ENCODE measurements around the gene WDR7.

WDR7 gene

GRCh38 chr18:57052759-57053158 lies 401.6 kb downstream of the WDR7 start:
- peaks cover 0 to 10% (median 0%) of the 10 kb centered on the region in 3 experiments for H3K27me3 ChIP-seq (ENCODE audit: control insufficient read depth in 3 of 3, insufficient read depth in 3 of 3, low read depth in 1 of 3, low read length in 3 of 3)
- no peaks in the 10 kb centered on the region for H3K36me3 ChIP-seq (replicated peaks in 1 of 2; ENCODE audit: control insufficient read depth in 2 of 2, insufficient read depth in 2 of 2, low read length in 2 of 2)
- no peak overlapping the region for H2AK5ac ChIP-seq (ENCODE audit: low read depth, low read length)
- H2BK15ac ChIP-seq (ENCODE audit: low read length) = no peak overlapping the region
- H2BK5ac ChIP-seq (ENCODE audit: low read length) = no peak overlapping the region
- no peak overlapping the region for H3K18ac ChIP-seq (ENCODE audit: low read length)
- H2BK120ac ChIP-seq (ENCODE audit: low read depth, low read length) = no peak overlapping the region
- no peaks in the 10 kb centered on the region for H3K79me1 ChIP-seq (ENCODE audit: low read depth, low read length)
- H3K4me2 ChIP-seq (ENCODE audit: insufficient read depth, low read length, poor library complexity, severe bottlenecking) = no peak overlapping the region
- H4K8ac ChIP-seq (ENCODE audit: low read depth, low read length) = no peak overlapping the region
- H3K23ac ChIP-seq (ENCODE audit: low read depth, low read length, poor library complexity) = no peak overlapping the region
- H3K9me3 ChIP-seq (replicated peaks in 1 of 2; ENCODE audit: control insufficient read depth in 2 of 2, insufficient read depth in 1 of 2, low read depth in 1 of 2, low read length in 2 of 2) = no peaks in the 10 kb centered on the region
- H3K4me3 ChIP-seq (ENCODE audit: low read length in 2 of 2) = no peak overlapping the region
- H3K4ac ChIP-seq (ENCODE audit: low read length) = no peak overlapping the region
- H2AFZ ChIP-seq (ENCODE audit: low read length) = no peak overlapping the region
- no peak overlapping the region for H3K9ac ChIP-seq (ENCODE audit: low read depth, low read length, poor library complexity)
- H3K27ac ChIP-seq (replicated peaks; ENCODE audit: low read length) = no peak overlapping the region
- H2BK12ac ChIP-seq (ENCODE audit: low read length) = no peak overlapping the region
- peaks cover 0 to 8% of the 10 kb centered on the region in 2 donors for H3K4me1 ChIP-seq (ENCODE audit: control insufficient read depth in 2 of 2, insufficient read depth in 1 of 2, low read depth in 1 of 2, low read length in 2 of 2)
- no CpG with 5 or more reads among the region's 5 CpGs for WGBS, 2 donors (ENCODE audit: extremely low coverage in 2 of 2, insufficient read length in 2 of 2, insufficient replicate concordance in 1 of 2)
- no peak overlapping the region for H3K14ac ChIP-seq (ENCODE audit: low read length)
- no peak overlapping the region for H4K91ac ChIP-seq (ENCODE audit: low read depth, low read length, poor library complexity)
- DNase-seq (ENCODE audit: low spot score) = no peak

- no peak overlapping the region for H2BK12ac ChIP-seq (ENCODE audit: low read length)
- H2BK15ac ChIP-seq (ENCODE audit: low read length) = no peak overlapping the region
- H3K27me3 ChIP-seq (ENCODE audit: control insufficient read depth in 3 of 3, insufficient read depth in 3 of 3, low read depth in 1 of 3, low read length in 3 of 3) = peaks cover 0 to 13% (median 0%) of the 10 kb centered on the region in 3 experiments
- peaks cover 0 to 5% of the 10 kb centered on the region in 2 donors for H3K4me1 ChIP-seq (ENCODE audit: control insufficient read depth in 2 of 2, insufficient read depth in 1 of 2, low read depth in 1 of 2, low read length in 2 of 2)
- no peak overlapping the region for H4K91ac ChIP-seq (ENCODE audit: low read depth, low read length, poor library complexity)
- H3K27ac ChIP-seq (replicated peaks; ENCODE audit: low read length) = no peak overlapping the region
- H3K9ac ChIP-seq (ENCODE audit: low read depth, low read length, poor library complexity) = no peak overlapping the region
- DNase-seq (ENCODE audit: low spot score) = no peak
- no peak overlapping the region for H3K4ac ChIP-seq (ENCODE audit: low read length)
- no peak overlapping the region for H3K18ac ChIP-seq (ENCODE audit: low read length)
- H3K23ac ChIP-seq (ENCODE audit: low read depth, low read length, poor library complexity) = no peak overlapping the region
- H2BK5ac ChIP-seq (ENCODE audit: low read length) = no peak overlapping the region
- H3K36me3 ChIP-seq (replicated peaks in 1 of 2; ENCODE audit: control insufficient read depth in 2 of 2, insufficient read depth in 2 of 2, low read length in 2 of 2) = no peaks in the 10 kb centered on the region
- H3K9me3 ChIP-seq (replicated peaks in 1 of 2; ENCODE audit: control insufficient read depth in 2 of 2, insufficient read depth in 1 of 2, low read depth in 1 of 2, low read length in 2 of 2) = no peaks in the 10 kb centered on the region
- no peak overlapping the region for H2AFZ ChIP-seq (ENCODE audit: low read length)
- no peak overlapping the region for H2BK120ac ChIP-seq (ENCODE audit: low read depth, low read length)
- no peak overlapping the region for H4K8ac ChIP-seq (ENCODE audit: low read depth, low read length)
- no CpG with 5 or more reads among the region's 3 CpGs for whole genome bisulfite sequencing, 2 donors (ENCODE audit: extremely low coverage in 2 of 2, insufficient read length in 2 of 2, insufficient replicate concordance in 1 of 2)
- H3K4me3 ChIP-seq (ENCODE audit: low read length in 2 of 2) = no peak overlapping the region
- H3K4me2 ChIP-seq (ENCODE audit: insufficient read depth, low read length, poor library complexity, severe bottlenecking) = no peak overlapping the region
- H3K79me1 ChIP-seq (ENCODE audit: low read depth, low read length) = no peaks in the 10 kb centered on the region
- H2AK5ac ChIP-seq (ENCODE audit: low read depth, low read length) = no peak overlapping the region
- H3K14ac ChIP-seq (ENCODE audit: low read length) = no peak overlapping the region
Observed at GRCh38 chr18:57054891-57055290, 403.7 kb downstream of the WDR7 start.

DNA sequence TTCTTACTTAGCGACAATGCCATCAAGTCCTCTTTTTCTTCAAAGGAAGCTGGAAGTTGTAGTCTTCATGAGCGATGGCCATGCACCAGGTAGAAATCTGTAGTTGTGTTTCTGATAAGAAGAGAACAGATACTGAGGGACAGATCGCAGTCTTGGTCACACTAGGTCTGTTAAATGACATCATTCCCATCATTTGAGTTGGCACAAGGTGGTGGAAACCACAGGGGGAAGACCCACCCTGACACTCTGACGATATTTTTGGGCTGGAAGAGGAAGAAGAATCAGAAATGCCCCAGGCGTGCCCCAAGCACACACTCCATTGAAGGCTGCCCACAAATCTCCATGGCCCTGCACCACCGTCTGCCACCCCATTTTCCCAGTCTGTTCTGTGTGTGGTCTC lies 406.7 kb downstream of the WDR7 start:
- no CpG with 5 or more reads among the region's 6 CpGs for WGBS, 2 donors (ENCODE audit: extremely low coverage in 2 of 2, insufficient read length in 2 of 2, insufficient replicate concordance in 1 of 2)
- Histone ChIP-seq H3K9me3 (replicated peaks in 1 of 2; ENCODE audit: control insufficient read depth in 2 of 2, insufficient read depth in 1 of 2, low read depth in 1 of 2, low read length in 2 of 2) (no peaks in the 10 kb centered on the region), H3K27me3 (ENCODE audit: control insufficient read depth in 3 of 3, insufficient read depth in 3 of 3, low read depth in 1 of 3, low read length in 3 of 3) (peaks cover 0 to 21% (median 0%) of the 10 kb centered on the region in 3 experiments)

DNA sequence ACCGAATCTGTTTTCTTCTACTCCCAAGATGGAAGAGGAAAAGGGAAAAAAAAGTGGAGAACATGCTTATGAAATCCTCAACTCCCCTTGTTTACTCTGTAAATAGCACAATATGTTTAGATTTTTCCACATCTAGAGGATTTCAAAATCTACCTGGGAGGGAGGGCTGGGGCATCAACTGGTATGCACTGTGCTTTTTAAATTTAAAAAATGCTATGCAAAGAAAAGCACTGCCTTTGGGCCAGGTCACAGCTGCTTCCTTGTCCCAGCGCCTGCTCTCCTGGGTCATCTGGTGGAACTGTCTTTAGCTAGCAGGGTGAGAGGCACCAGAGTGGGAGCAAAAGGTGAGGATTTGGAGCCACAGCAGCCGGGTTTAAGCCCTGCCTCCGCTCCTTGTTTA lies 407.6 kb downstream of the WDR7 start:
- Histone ChIP-seq H3K4ac (ENCODE audit: low read length) (no peak overlapping the region), H2BK12ac (ENCODE audit: low read length) (no peak overlapping the region), H3K23ac (ENCODE audit: low read depth, low read length, poor library complexity) (no peak overlapping the region), H2BK120ac (ENCODE audit: low read depth, low read length) (no peak overlapping the region), H3K9ac (ENCODE audit: low read depth, low read length, poor library complexity) (no peak overlapping the region), H3K79me1 (ENCODE audit: low read depth, low read length) (no peaks in the 10 kb centered on the region), H2AFZ (ENCODE audit: low read length) (no peak overlapping the region), H3K4me3 (ENCODE audit: low read length in 2 of 2) (no peak overlapping the region), H2AK5ac (ENCODE audit: low read depth, low read length) (no peak overlapping the region), H3K4me1 (ENCODE audit: control insufficient read depth in 2 of 2, insufficient read depth in 1 of 2, low read depth in 1 of 2, low read length in 2 of 2) (peaks cover 2 to 11% of the 10 kb centered on the region in 2 donors), H3K9me3 (replicated peaks in 1 of 2; ENCODE audit: control insufficient read depth in 2 of 2, insufficient read depth in 1 of 2, low read depth in 1 of 2, low read length in 2 of 2) (no peaks in the 10 kb centered on the region), H4K91ac (ENCODE audit: low read depth, low read length, poor library complexity) (no peak overlapping the region), H3K27ac (replicated peaks; ENCODE audit: low read length) (no peak overlapping the region), H3K27me3 (ENCODE audit: control insufficient read depth in 3 of 3, insufficient read depth in 3 of 3, low read depth in 1 of 3, low read length in 3 of 3) (peaks cover 0 to 25% (median 0%) of the 10 kb centered on the region in 3 experiments), H3K14ac (ENCODE audit: low read length) (no peak overlapping the region), H3K18ac (ENCODE audit: low read length) (no peak overlapping the region), H2BK5ac (ENCODE audit: low read length) (no peak overlapping the region), H3K36me3 (replicated peaks in 1 of 2; ENCODE audit: control insufficient read depth in 2 of 2, insufficient read depth in 2 of 2, low read length in 2 of 2) (no peaks in the 10 kb centered on the region), H3K4me2 (ENCODE audit: insufficient read depth, low read length, poor library complexity, severe bottlenecking) (no peak overlapping the region), H4K8ac (ENCODE audit: low read depth, low read length) (no peak overlapping the region), H2BK15ac (ENCODE audit: low read length) (no peak overlapping the region)
- DNase-seq (ENCODE audit: low spot score) = no peak
- no CpG with 5 or more reads among the region's 4 CpGs for WGBS, 2 donors (ENCODE audit: extremely low coverage in 2 of 2, insufficient read length in 2 of 2, insufficient replicate concordance in 1 of 2)

More for the DNA sequence above, 406.7 kb downstream of the WDR7 start:
- no peaks in the 10 kb centered on the region for H3K79me1 ChIP-seq (ENCODE audit: low read depth, low read length)
- H4K8ac ChIP-seq (ENCODE audit: low read depth, low read length) = no peak overlapping the region
- H2AK5ac ChIP-seq (ENCODE audit: low read depth, low read length) = no peak overlapping the region
- no peaks in the 10 kb centered on the region for H3K36me3 ChIP-seq (replicated peaks in 1 of 2; ENCODE audit: control insufficient read depth in 2 of 2, insufficient read depth in 2 of 2, low read length in 2 of 2)
- DNase-seq (ENCODE audit: low spot score) = no peak
- no peak overlapping the region for H3K4me3 ChIP-seq (ENCODE audit: low read length in 2 of 2)
- H3K4me1 ChIP-seq (ENCODE audit: control insufficient read depth in 2 of 2, insufficient read depth in 1 of 2, low read depth in 1 of 2, low read length in 2 of 2) = peaks cover 0 to 4% of the 10 kb centered on the region in 2 donors
- no peak overlapping the region for H2BK12ac ChIP-seq (ENCODE audit: low read length)
- no peak overlapping the region for H3K9ac ChIP-seq (ENCODE audit: low read depth, low read length, poor library complexity)
- no peak overlapping the region for H4K91ac ChIP-seq (ENCODE audit: low read depth, low read length, poor library complexity)
- no peak overlapping the region for H3K27ac ChIP-seq (replicated peaks; ENCODE audit: low read length)
- H3K4ac ChIP-seq (ENCODE audit: low read length) = no peak overlapping the region
- H2BK5ac ChIP-seq (ENCODE audit: low read length) = no peak overlapping the region
- no peak overlapping the region for H3K14ac ChIP-seq (ENCODE audit: low read length)
- no peak overlapping the region for H2BK15ac ChIP-seq (ENCODE audit: low read length)
- no peak overlapping the region for H2AFZ ChIP-seq (ENCODE audit: low read length)
- no peak overlapping the region for H3K23ac ChIP-seq (ENCODE audit: low read depth, low read length, poor library complexity)
- no peak overlapping the region for H2BK120ac ChIP-seq (ENCODE audit: low read depth, low read length)
- no peak overlapping the region for H3K4me2 ChIP-seq (ENCODE audit: insufficient read depth, low read length, poor library complexity, severe bottlenecking)
- no peak overlapping the region for H3K18ac ChIP-seq (ENCODE audit: low read length)

Measured in neuronal stem cell (in vitro differentiated cells).